SU-DHL-6 (cell line): Measurements from ENCODE around the gene EFCAB12.
"Not testable (repeated sequence)": the region's sequence is repeated elsewhere in the genome, so short reads cannot be mapped to it uniquely, and the experiment has no call there.

Experiments used
- CTCF ChIP-seq: fragments of 200-600 bp; sonication (generic); IDR thresholded peaks from one replicate; pipeline ENCODE4 v1.5.1; 2017; ENCODE audit warnings: antibody characterized with exemption, mild to moderate bottlenecking, low read length, moderate library complexity; ENCODE audit not compliant: insufficient read depth, poor library complexity, severe bottlenecking
- EZH2phosphoT487 ChIP-seq: fragments of 200-600 bp; sonication (generic), shearing (Covaris generic); conservative IDR thresholded peaks from 2 replicates; pipeline ENCODE4 v1.6.1; 2018; ENCODE audit warnings: mild to moderate bottlenecking, antibody characterized with exemption, low read length, moderate library complexity, mixed read lengths

- not testable (repeated sequence) for TF ChIP-seq CTCF, EZH2phosphoT487
Measured at GRCh38 chr3:129384103-129384502, 44.3 kb downstream of the EFCAB12 start.
